C4-2B (cell line): ENCODE results near the gene SH2D3C.

Experiments used
- CTCF ChIP-seq: fragments of 450-650 bp; conservative IDR thresholded peaks from 2 replicates; pipeline ENCODE4 v1.5.1; 2017; ENCODE audit warnings: mild to moderate bottlenecking
- ZFX ChIP-seq: fragments of 450-650 bp; IDR thresholded peaks from 2 replicates; pipeline ENCODE4 v1.6.1; 2017

GRCh38 chr9:127816362-127816725, 37.9 kb upstream of the SH2D3C start:
- no peak for TF ChIP-seq CTCF
- no peak for TF ChIP-seq ZFX
